HepG2 (cell line): Measurements from ENCODE around the gene SLC25A20. TPM values are rescaled to one million over a fixed set of nuclear protein-coding genes. Genes with fewer than 3 reads are reported as not detected.

Source experiments
- ATAC-seq: fragments of 200-7000 bp; cut with Tn5 transposase; 3 replicates; pipeline ENCODE4 v1.9.1; 2020; ENCODE audit warnings: mild to moderate bottlenecking, moderate library complexity
- BruUV-seq: library from RNA; stranded (reverse); fragments of 400-500 nt; replicated peaks from 2 replicates; lab custom pipeline; 2021; lab: Mats Ljungman, UMichigan
- CTCF ChIA-PET: fragments of 300-600 bp; formaldehyde crosslinking; extraction: SDS; loops from one replicate; lab custom pipeline; 2021; ENCODE audit warnings: low total read pairs, inconsistent platforms, low intra/inter-chr PET ratio; lab: Yijun Ruan, JAX
- POLR2A ChIA-PET: fragments of 350-600 bp; sonication (Branson Sonifier 250); formaldehyde crosslinking; loops from one replicate; lab custom pipeline; 2020; ENCODE audit warnings: antibody characterized with exemption, inconsistent platforms; lab: Yijun Ruan, JAX
- DNase-seq: peaks from one replicate; pipeline ENCODE4 v3.0.0-alpha.2; 2015; ENCODE audit warnings: low spot score
- FAIRE-seq: peaks from 3 replicates; lab custom pipeline; 2011; peaks lifted over from hg19 to GRCh38; lab: Jason Lieb, UNC
- H2AFZ ChIP-seq: one replicate; pipeline ENCODE4 v1.6.1; 2011; ENCODE audit warnings: low read length, inconsistent platforms
- H3K27ac ChIP-seq: fragments of 300-600 bp; 3 replicates; pipeline ENCODE4 v1.8.0; 2011; ENCODE audit warnings: mixed run types, mild to moderate bottlenecking, mixed read lengths, low read length, inconsistent platforms; ENCODE audit not compliant: insufficient read depth; ENCODE audit errors: extremely low read length
- H3K27me3 ChIP-seq, 2 experiments: fragments of 200-600 bp in 1 of 2; 2 replicates in 1 of 2; 3 replicates in 1 of 2; pipeline versions ENCODE4 v1.6.0 to v1.8.0; 2011; ENCODE audit warnings: low read length in 2 of 2, mild to moderate bottlenecking in 2 of 2, moderate library complexity in 2 of 2, inconsistent platforms in 1 of 2; ENCODE audit not compliant: insufficient read depth in 2 of 2, control insufficient read depth in 1 of 2
- H3K36me3 ChIP-seq, 2 experiments: fragments of 200-600 bp in 1 of 2; replicated peaks in 1 of 2; 2 replicates in 1 of 2; 3 replicates in 1 of 2; pipeline versions ENCODE4 v1.5.1 to v1.8.0; 2011; ENCODE audit warnings: low read length in 2 of 2, inconsistent platforms in 1 of 2; ENCODE audit not compliant: insufficient read depth in 2 of 2, control insufficient read depth in 1 of 2
- H3K4me1 ChIP-seq: 2 replicates; pipeline ENCODE4 v1.5.1; 2012; ENCODE audit warnings: low read length, inconsistent platforms; ENCODE audit not compliant: insufficient read depth
- H3K4me2 ChIP-seq: 2 replicates; pipeline ENCODE4 v1.6.0; 2011; ENCODE audit warnings: low read depth, low read length, inconsistent platforms
- H3K4me3 ChIP-seq, 3 experiments: fragments of 200-600 bp in 1 of 3; sonication (generic), shearing (Covaris generic) in 1 of 3; replicated peaks in 1 of 3; 2 replicates each; pipeline ENCODE4 v1.5.1; 2011 to 2016; ENCODE audit warnings: low read length in 3 of 3, inconsistent platforms in 2 of 3, low read depth in 2 of 3, mild to moderate bottlenecking in 2 of 3, control low read depth in 1 of 3, mixed read lengths in 1 of 3; ENCODE audit not compliant: insufficient read depth in 1 of 3
- H3K79me2 ChIP-seq: one replicate; pipeline ENCODE4 v1.6.1; 2011; ENCODE audit warnings: low read length, inconsistent platforms; ENCODE audit not compliant: insufficient read depth
- H3K9ac ChIP-seq: 2 replicates; pipeline ENCODE4 v1.6.0; 2011; ENCODE audit warnings: mild to moderate bottlenecking, low read depth, low read length, inconsistent platforms; ENCODE audit not compliant: insufficient read depth
- H3K9me3 ChIP-seq: 2 replicates; pipeline ENCODE4 v1.5.1; 2012; ENCODE audit warnings: mild to moderate bottlenecking, low read length
- H4K20me1 ChIP-seq: 2 replicates; pipeline ENCODE4 v1.6.0; 2011; ENCODE audit warnings: inconsistent platforms, mild to moderate bottlenecking, low read length, moderate library complexity; ENCODE audit not compliant: insufficient read depth
- ARNT2 ChIP-seq: sonication (generic); formaldehyde crosslinking; IDR thresholded peaks from 2 replicates; pipeline ENCODE4 v1.8.0; 2022; ENCODE audit warnings: mild to moderate bottlenecking, low read depth, missing genetic modification reagents, moderate library complexity
- ATF4 ChIP-seq, 2 experiments: fragments of 450-650 bp in 1 of 2; sonication (generic) in 1 of 2; formaldehyde crosslinking; IDR thresholded peaks; 2 replicates each; pipeline versions ENCODE4 v1.5.0 to v1.8.0; 2020 to 2022; ENCODE audit warnings: mild to moderate bottlenecking in 1 of 2, missing genetic modification reagents in 1 of 2
- CREM ChIP-seq, 2 experiments: sonication (generic) in 1 of 2; formaldehyde crosslinking in 1 of 2; IDR thresholded peaks; 2 replicates each; pipeline versions ENCODE4 v1.4.0 to v1.6.1; 2016 to 2020; ENCODE audit warnings: antibody characterized with exemption in 1 of 2, mild to moderate bottlenecking in 1 of 2, missing genetic modification reagents in 1 of 2
- DNMT1 ChIP-seq: sonication (generic); formaldehyde crosslinking; IDR thresholded peaks from 2 replicates; pipeline ENCODE4 v1.5.1; 2020; ENCODE audit warnings: mild to moderate bottlenecking, missing genetic modification reagents
- HOXA3 ChIP-seq: sonication (generic); formaldehyde crosslinking; IDR thresholded peaks from 2 replicates; pipeline ENCODE4 v1.5.0; 2020; ENCODE audit warnings: missing genetic modification reagents
- KDM1A ChIP-seq: IDR thresholded peaks from 2 replicates; pipeline ENCODE4 v1.6.1; 2016; ENCODE audit warnings: missing compliant biosample characterization
- LRRFIP1 ChIP-seq: sonication (generic); formaldehyde crosslinking; conservative IDR thresholded peaks from 2 replicates; pipeline ENCODE4 v1.4.0; 2020; ENCODE audit warnings: missing genetic modification reagents
- MTERF4 ChIP-seq: sonication (generic); formaldehyde crosslinking; IDR thresholded peaks from 2 replicates; pipeline ENCODE4 v1.8.0; 2023; ENCODE audit warnings: mild to moderate bottlenecking, missing genetic modification reagents
- MTF1 ChIP-seq: sonication (generic); formaldehyde crosslinking; IDR thresholded peaks from 2 replicates; pipeline ENCODE4 v1.5.0; 2020; ENCODE audit warnings: missing genetic modification reagents
- MXD3 ChIP-seq: IDR thresholded peaks from 2 replicates; pipeline ENCODE4 v1.6.1; 2016; ENCODE audit warnings: mild to moderate bottlenecking, missing biosample characterization, missing genetic modification reagents
- RFX1 ChIP-seq: fragments of 450-650 bp; IDR thresholded peaks from 2 replicates; pipeline ENCODE4 v1.6.1; 2017
- SMARCC2 ChIP-seq: fragments of 450-650 bp; IDR thresholded peaks from 2 replicates; pipeline ENCODE4 v1.6.1; 2017; ENCODE audit warnings: antibody characterized with exemption, mild to moderate bottlenecking
- SOX5 ChIP-seq: IDR thresholded peaks from 2 replicates; pipeline ENCODE4 v1.6.1; 2016; ENCODE audit warnings: borderline replicate concordance
- U2AF2 ChIP-seq: fragments of 200-400 bp; formaldehyde crosslinking; IDR thresholded peaks from 2 replicates; pipeline ENCODE4 v1.6.1; 2017; ENCODE audit warnings: low read depth, mild to moderate bottlenecking, low read length
- ZNF446 ChIP-seq: sonication (generic); formaldehyde crosslinking; IDR thresholded peaks from 2 replicates; pipeline ENCODE4 v1.5.0; 2020; ENCODE audit warnings: mild to moderate bottlenecking, missing genetic modification reagents
- ZNF782 ChIP-seq: sonication (generic); formaldehyde crosslinking; IDR thresholded peaks from 2 replicates; pipeline ENCODE4 v1.4.0; 2020; ENCODE audit warnings: missing genetic modification reagents, mild to moderate bottlenecking, borderline replicate concordance
- ZSCAN22 ChIP-seq: sonication (generic); formaldehyde crosslinking; IDR thresholded peaks from 2 replicates; pipeline ENCODE4 v1.4.0; 2020; ENCODE audit warnings: mild to moderate bottlenecking, missing genetic modification reagents
- WGBS: methylation state at CpG from one replicate; pipeline ENCODE4 v1.1.6; 2017; ENCODE audit warnings: low lambda C conversion rate; 5-methylcytosine and 5-hydroxymethylcytosine counted together
- in situ Hi-C: cut with HindIII; loops from 2 replicates; pipeline ENCODE4 v1.10.0; 2017; ENCODE audit warnings: low pct_unique_long_range_greater_than_20kb; ENCODE audit not compliant: extremely low pct_ligation_motif_present
- intact Hi-C: fragments of 100-400 bp; cut with micrococcal nuclease; formaldehyde crosslinking; loops from one replicate; pipeline ENCODE4 v1.10.0; 2022; ENCODE audit not compliant: unreplicated experiment
- polyA plus RNA-seq, 8 experiments: library from polyadenylated mRNA; depleted of rRNA in 3 of 8; stranded (reverse) in 7 of 8; unstranded in 1 of 8; fragments of >200 nt; fragmentation: Illumina TruSeq in 4 of 8; extraction: Trizol in 4 of 8; gene quantifications; 2 replicates each; pipeline versions ENCODE4 v1.2.1 to v1.2.3, GENCODE V29; 2011 to 2016; ENCODE audit warnings: low read depth in 4 of 8, missing spikeins in 1 of 8, mixed read lengths in 1 of 8; ENCODE audit not compliant: insufficient read depth in 1 of 8
- total RNA-seq, 5 experiments: library from RNA; depleted of rRNA; stranded (reverse); fragments of >200 nt; fragmentation: Illumina TruSeq; extraction: Trizol; gene quantifications; 2 replicates each; pipeline ENCODE4 v1.2.3, GENCODE V29; 2016; ENCODE audit warnings: low read depth in 1 of 5

The SLC25A20 gene
- total and polyA plus RNA-seq, 2 of the 13 experiments (the other 11 are each of a cell fraction or from before 2014, with no cell fraction given): 21.1 to 26.6 TPM

GRCh38 chr3:48848816-48849515 lies 49.7 kb downstream of the SLC25A20 start (continued):
- no peak for TF ChIP-seq ZSCAN22 (CRISPR knock-in tag)
- TF ChIP-seq KDM1A (CRISPR knock-in tag): no peak
- no peak for TF ChIP-seq MTERF4 (CRISPR knock-in tag)
- TF ChIP-seq MTF1: no peak
- TF ChIP-seq ARNT2: no peak
- TF ChIP-seq HOXA3 (CRISPR knock-in tag): no peak
- TF ChIP-seq ZNF782 (CRISPR knock-in tag): no peak
- TF ChIP-seq DNMT1: no peak
- TF ChIP-seq U2AF2: no peak
- TF ChIP-seq, all 625 proteins: peak for 0

- peak within 1 kb of the TSS; percentile 81 for H3K9ac ChIP-seq
- POLR2A ChIA-PET: interaction anchor here (0.5 to 2.0 kb wide), 16 partner anchors 8 to 273 kb away, joined by 3 to 27 read pairs (median 4); partner anchors contain the start of genes ARIH2, IMPDH2, SLC25A20 and USP19
- H2AFZ ChIP-seq: peak within 1 kb of the TSS; percentile 62
- BruUV-seq: no TSS peak
- intact Hi-C loops (loop anchor here (1.0 to 10.0 kb wide), 3 partner anchors 50 to 70 kb away; partner anchors contain the start of gene ARIH2), in situ Hi-C loops (no loop called here)
- peak; percentile 92 for ATAC-seq
- peaks cover 16% of the 10 kb centered on the region for H3K79me2 ChIP-seq
- H3K4me2 ChIP-seq: peak within 1 kb of the TSS; percentile 86
- CTCF ChIA-PET: no interaction called here
- H3K27ac ChIP-seq: peak within 1 kb of the TSS; percentile 88
- peak within 1 kb of the TSS; percentile 67 to 89 (median 78) for H3K4me3 ChIP-seq
- WGBS: 0% methylated on average over 29 of the region's 81 CpGs
- peaks cover 26% of the 10 kb centered on the region for H3K4me1 ChIP-seq
- no peaks in the 10 kb centered on the region for H3K36me3 ChIP-seq
- no peaks in the 10 kb centered on the region for H3K27me3 ChIP-seq
- DNase-seq: peak; percentile 73
- H3K9me3 ChIP-seq: no peaks in the 10 kb centered on the region
- no peaks in the 10 kb centered on the region for H4K20me1 ChIP-seq
- FAIRE-seq: peak; percentile 77
- TF ChIP-seq CREM (IDR thresholded peaks at IDR 0.05): no peak
- TF ChIP-seq CREM (CRISPR knock-in tag; IDR thresholded peaks at IDR 0.05): no peak
- TF ChIP-seq SMARCC2: no peak
- TF ChIP-seq ATF4 (CRISPR knock-in tag; IDR thresholded peaks at IDR 0.05): no peak; a peak in 1 of 4 replicates
- no peak for TF ChIP-seq ZNF446
- 0 out of 2 replicates have a peak, but pooled peaks have one; percentile 21 for TF ChIP-seq MXD3 (CRISPR knock-in tag)
- TF ChIP-seq SOX5 (CRISPR knock-in tag): no peak
- TF ChIP-seq LRRFIP1 (CRISPR knock-in tag): no peak
- TF ChIP-seq RFX1: no peak
Measured at GRCh38 chr3:48847504-48848423, 50.9 kb downstream of the SLC25A20 start, which contains the start of gene PRKAR2A. PRKAR2A (minus strand) TSS chr3:48847874; CDS start chr3:48847596, 278 bp downstream.
